GM23338 (cell line): Measurements from ENCODE around the gene RANBP1. TPM values are rescaled to one million over a fixed set of nuclear protein-coding genes. Genes with fewer than 3 reads are reported as not detected.

Experiments used
- ATAC-seq: fragments of 200-7000 bp; cut with Tn5 transposase; 3 replicates; pipeline ENCODE4 v1.9.1; 2020
- DNase-seq: peaks from one replicate; pipeline ENCODE4 v3.0.0-alpha.2; 2015; ENCODE audit warnings: low spot score
- H2AFZ ChIP-seq: fragments of 200-600 bp; sonication (generic); 2 replicates; pipeline ENCODE4 v1.8.0; 2016; ENCODE audit warnings: antibody characterized with exemption, mild to moderate bottlenecking, moderate library complexity
- H3F3A ChIP-seq: fragments of 200-600 bp; sonication (generic); replicated peaks from 2 replicates; pipeline ENCODE4 v1.8.0; 2017; ENCODE audit warnings: antibody characterized with exemption, mixed run types, low read depth
- H3K27ac ChIP-seq: fragments of 200-600 bp; sonication (generic); 2 replicates; pipeline ENCODE4 v1.6.1; 2016; ENCODE audit warnings: low read depth
- H3K27me3 ChIP-seq: fragments of 200-600 bp; sonication (generic); 2 replicates; pipeline ENCODE4 v1.8.0; 2016; ENCODE audit warnings: mild to moderate bottlenecking, mixed run types, moderate library complexity; ENCODE audit not compliant: insufficient read depth
- H3K36me3 ChIP-seq: fragments of 200-600 bp; sonication (generic); 2 replicates; pipeline ENCODE4 v1.8.0; 2016; ENCODE audit warnings: mild to moderate bottlenecking; ENCODE audit not compliant: insufficient read depth
- H3K4me1 ChIP-seq: fragments of 200-600 bp; sonication (generic); 2 replicates; pipeline ENCODE4 v1.8.0; 2016; ENCODE audit warnings: mild to moderate bottlenecking, moderate library complexity; ENCODE audit not compliant: insufficient read depth
- H3K4me2 ChIP-seq: fragments of 200-600 bp; sonication (generic); 2 replicates; pipeline ENCODE4 v1.7.1; 2017; ENCODE audit warnings: mixed run types
- H3K4me3 ChIP-seq: fragments of 200-600 bp; sonication (generic); 2 replicates; pipeline ENCODE4 v1.6.1; 2016; ENCODE audit warnings: mixed run types
- H3K79me2 ChIP-seq: fragments of 200-600 bp; sonication (generic); replicated peaks from 2 replicates; pipeline ENCODE4 v1.8.0; 2017; ENCODE audit warnings: mild to moderate bottlenecking; ENCODE audit not compliant: insufficient read depth
- H3K9me2 ChIP-seq: fragments of 200-600 bp; sonication (generic); 2 replicates; pipeline ENCODE4 v1.8.0; 2017; ENCODE audit not compliant: insufficient read depth
- H4K20me1 ChIP-seq: fragments of 200-600 bp; sonication (generic); replicated peaks from 2 replicates; pipeline ENCODE4 v1.8.0; 2017; ENCODE audit warnings: mild to moderate bottlenecking; ENCODE audit not compliant: insufficient read depth
- H3K27ac Mint-ChIP-seq: 2 replicates; pipeline ENCODE4 v1.8.0; 2020; ENCODE audit warnings: inconsistent platforms, mild to moderate bottlenecking, moderate library complexity, mixed read lengths
- H3K27me3 Mint-ChIP-seq: 3 replicates; pipeline ENCODE4 v1.8.0; 2022; ENCODE audit warnings: low read depth, mild to moderate bottlenecking, moderate library complexity, mixed read lengths, inconsistent platforms; ENCODE audit not compliant: insufficient read depth, poor library complexity
- H3K36me3 Mint-ChIP-seq: 3 replicates; pipeline ENCODE4 v1.8.0; 2021; ENCODE audit warnings: low read depth, mild to moderate bottlenecking, inconsistent platforms, moderate library complexity, mixed read lengths
- H3K4me1 Mint-ChIP-seq: 3 replicates; pipeline ENCODE4 v1.8.0; 2020; ENCODE audit warnings: mild to moderate bottlenecking, inconsistent platforms, mixed read lengths
- H3K4me3 Mint-ChIP-seq: 3 replicates; pipeline ENCODE4 v1.8.0; 2021; ENCODE audit warnings: moderate library complexity, mild to moderate bottlenecking, inconsistent platforms, mixed read lengths
- H3K9me3 Mint-ChIP-seq: 3 replicates; pipeline ENCODE4 v1.8.0; 2020; ENCODE audit warnings: moderate library complexity, mild to moderate bottlenecking, inconsistent platforms, mixed read lengths
- CREB1 ChIP-seq: fragments of 250-450 bp; sonication (Bioruptor Pico); IDR thresholded peaks from 2 replicates; pipeline ENCODE4 v1.5.0; 2020; ENCODE audit warnings: low read depth, mild to moderate bottlenecking, moderate library complexity
- EZH2 ChIP-seq: fragments of 200-600 bp; sonication (generic); IDR thresholded peaks from one replicate; pipeline ENCODE4 v1.8.0; 2017; ENCODE audit warnings: antibody characterized with exemption, mild to moderate bottlenecking, low read depth; ENCODE audit not compliant: unreplicated experiment
- NANOG ChIP-seq: IDR thresholded peaks from 2 replicates; pipeline ENCODE4 v1.6.1; 2016; ENCODE audit warnings: antibody characterized with exemption, borderline replicate concordance
- STAT1 ChIP-seq: IDR thresholded peaks from one replicate; pipeline ENCODE4 v1.6.1; 2016; ENCODE audit warnings: antibody characterized with exemption; ENCODE audit not compliant: unreplicated experiment
- ZNF462 ChIP-seq: fragments of 250-450 bp; sonication (Bioruptor Pico); IDR thresholded peaks from 2 replicates; pipeline ENCODE4 v1.5.0; 2020; ENCODE audit warnings: mild to moderate bottlenecking, moderate library complexity
- polyA plus RNA-seq: library from polyadenylated mRNA; unstranded; fragments of >200 nt; fragmentation: Nextera tagmentation; extraction: Ambion mirVana; gene quantifications from 2 replicates; pipeline ENCODE4 v1.2.1, GENCODE V29; 2016
- total RNA-seq: library from RNA; depleted of rRNA; stranded (reverse); fragments of >200 nt; shearing (Covaris generic); gene quantifications from 2 replicates; pipeline ENCODE4 v1.2.3, GENCODE V29; 2014
- TF ChIP-seq, protein P1 (sequence below): IDR thresholded peaks from one replicate; pipeline ENCODE4 v1.6.1; 2018; ENCODE audit warnings: antibody characterized with exemption; ENCODE audit not compliant: unreplicated experiment

RANBP1 gene
- total and polyA plus RNA-seq, 2 experiments from 2014 or later = 1,014 to 1,206 TPM

DNA sequence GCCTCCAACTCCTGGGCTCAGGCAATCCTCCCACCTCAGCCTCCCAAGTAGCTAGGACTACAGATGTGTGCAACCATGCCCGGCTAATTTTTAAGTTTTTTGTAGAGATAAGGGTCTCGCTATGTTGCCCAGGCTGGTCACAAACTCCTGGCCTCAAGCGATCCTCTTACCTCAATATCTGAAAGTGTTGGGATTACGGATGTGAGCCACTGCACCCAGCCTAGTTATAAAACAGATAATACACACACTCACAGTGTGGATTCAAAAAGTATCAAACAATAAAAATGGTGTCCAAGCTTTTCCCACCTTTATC lies 35.3 kb downstream of the RANBP1 start (continued):
- no peak for TF ChIP-seq ZNF462 (CRISPR knock-in tag)
- TF ChIP-seq EZH2 = no peak

DNA sequence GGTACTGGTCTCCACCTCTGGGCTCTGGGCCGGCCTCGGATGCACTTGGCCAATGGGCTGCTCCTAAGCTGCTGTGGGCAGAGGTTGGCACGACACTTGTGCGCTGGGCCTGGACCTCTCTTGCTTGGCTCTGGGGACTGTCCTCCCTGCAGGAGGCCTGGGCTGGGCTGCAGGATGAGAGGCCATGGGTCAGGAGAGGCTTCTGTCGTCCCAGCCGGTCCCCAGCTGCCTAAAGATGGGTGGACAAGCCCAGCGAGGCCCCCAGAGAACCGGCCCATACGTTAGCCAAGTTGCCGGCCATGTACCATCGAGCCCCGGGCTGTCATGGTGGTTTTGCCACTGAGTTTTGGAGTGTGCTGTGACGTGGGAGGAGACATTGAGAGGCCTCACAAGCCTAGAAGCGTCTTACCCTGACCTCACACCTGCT lies 36.6 kb downstream of the RANBP1 start:
- ATAC-seq = no peak
- H3K4me3 ChIP-seq = no peak overlapping the region
- Mint-ChIP-seq H3K27ac (no peak overlapping the region), H3K36me3 (no peaks in the 10 kb centered on the region), H3K4me1 (peaks cover 6% of the 10 kb centered on the region), H3K27me3 (peaks cover 9% of the 10 kb centered on the region), H3K9me3 (no peaks in the 10 kb centered on the region), H3K4me3 (no peak overlapping the region)
- no peak for DNase-seq
- H3K27me3 ChIP-seq = no peaks in the 10 kb centered on the region
- H2AFZ ChIP-seq = no peak overlapping the region
- no peaks in the 10 kb centered on the region for H4K20me1 ChIP-seq
- no peaks in the 10 kb centered on the region for H3K4me1 ChIP-seq
- H3K9me2 ChIP-seq = no peaks in the 10 kb centered on the region
- no peaks in the 10 kb centered on the region for H3F3A ChIP-seq
- H3K27ac ChIP-seq = no peak overlapping the region
- no peaks in the 10 kb centered on the region for H3K36me3 ChIP-seq
- H3K4me2 ChIP-seq = no peak overlapping the region
- no peaks in the 10 kb centered on the region for H3K79me2 ChIP-seq
- TF ChIP-seq NANOG = no peak
- TF ChIP-seq, protein P1, sequence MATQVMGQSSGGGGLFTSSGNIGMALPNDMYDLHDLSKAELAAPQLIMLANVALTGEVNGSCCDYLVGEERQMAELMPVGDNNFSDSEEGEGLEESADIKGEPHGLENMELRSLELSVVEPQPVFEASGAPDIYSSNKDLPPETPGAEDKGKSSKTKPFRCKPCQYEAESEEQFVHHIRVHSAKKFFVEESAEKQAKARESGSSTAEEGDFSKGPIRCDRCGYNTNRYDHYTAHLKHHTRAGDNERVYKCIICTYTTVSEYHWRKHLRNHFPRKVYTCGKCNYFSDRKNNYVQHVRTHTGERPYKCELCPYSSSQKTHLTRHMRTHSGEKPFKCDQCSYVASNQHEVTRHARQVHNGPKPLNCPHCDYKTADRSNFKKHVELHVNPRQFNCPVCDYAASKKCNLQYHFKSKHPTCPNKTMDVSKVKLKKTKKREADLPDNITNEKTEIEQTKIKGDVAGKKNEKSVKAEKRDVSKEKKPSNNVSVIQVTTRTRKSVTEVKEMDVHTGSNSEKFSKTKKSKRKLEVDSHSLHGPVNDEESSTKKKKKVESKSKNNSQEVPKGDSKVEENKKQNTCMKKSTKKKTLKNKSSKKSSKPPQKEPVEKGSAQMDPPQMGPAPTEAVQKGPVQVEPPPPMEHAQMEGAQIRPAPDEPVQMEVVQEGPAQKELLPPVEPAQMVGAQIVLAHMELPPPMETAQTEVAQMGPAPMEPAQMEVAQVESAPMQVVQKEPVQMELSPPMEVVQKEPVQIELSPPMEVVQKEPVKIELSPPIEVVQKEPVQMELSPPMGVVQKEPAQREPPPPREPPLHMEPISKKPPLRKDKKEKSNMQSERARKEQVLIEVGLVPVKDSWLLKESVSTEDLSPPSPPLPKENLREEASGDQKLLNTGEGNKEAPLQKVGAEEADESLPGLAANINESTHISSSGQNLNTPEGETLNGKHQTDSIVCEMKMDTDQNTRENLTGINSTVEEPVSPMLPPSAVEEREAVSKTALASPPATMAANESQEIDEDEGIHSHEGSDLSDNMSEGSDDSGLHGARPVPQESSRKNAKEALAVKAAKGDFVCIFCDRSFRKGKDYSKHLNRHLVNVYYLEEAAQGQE = no peak
- TF ChIP-seq EZH2 = no peak
- TF ChIP-seq CREB1 (CRISPR knock-in tag) = no peak
- TF ChIP-seq STAT1 = no peak
